ENCODE measurements around the gene FHOD3.
A peak's percentile ranks its signal among the peaks of the same experiment; 100 is the strongest.

The FHOD3 gene

GRCh38 chr18:36576339-36576738 is 278.8 kb downstream of the FHOD3 start:
- TF ChIP-seq CTCF (IDR thresholded peaks at IDR 0.05; ENCODE audit: borderline replicate concordance, insufficient read depth, low read depth, low read length), result no peak
- no peak overlapping the region for H3K4me3 ChIP-seq (ENCODE audit: low read depth, low read length)

GRCh38 chr18:36578871-36579710 is 281.6 kb downstream of the FHOD3 start:
- no peak for TF ChIP-seq CTCF (IDR thresholded peaks at IDR 0.05; ENCODE audit: borderline replicate concordance, insufficient read depth, low read depth, low read length)

GRCh38 chr18:36580266-36580665 is 282.8 kb downstream of the FHOD3 start:
- no peak for TF ChIP-seq CTCF (IDR thresholded peaks at IDR 0.05; ENCODE audit: borderline replicate concordance, insufficient read depth, low read depth, low read length)
- no peak overlapping the region for H3K4me3 ChIP-seq (ENCODE audit: low read depth, low read length)

More at GRCh38 chr18:36578871-36579710, 281.6 kb downstream of the FHOD3 start:
- no peak overlapping the region for H3K4me3 ChIP-seq (ENCODE audit: low read depth, low read length)

- no peak overlapping the region for H3K4me3 ChIP-seq (ENCODE audit: low read depth, low read length)
- TF ChIP-seq CTCF (IDR thresholded peaks at IDR 0.05; ENCODE audit: borderline replicate concordance, insufficient read depth, low read depth, low read length), result no peak
Measured at GRCh38 chr18:36580874-36581750, 283.6 kb downstream of the FHOD3 start.

- no peak overlapping the region for H3K4me3 ChIP-seq (ENCODE audit: low read depth, low read length)
- peak; percentile 7; the same call in 1 of the 2 replicates for TF ChIP-seq CTCF (IDR thresholded peaks at IDR 0.05; ENCODE audit: borderline replicate concordance, insufficient read depth, low read depth, low read length)
Measured at GRCh38 chr18:36582988-36583745, 285.7 kb downstream of the FHOD3 start.

GRCh38 chr18:36589857-36590543 is 292.5 kb downstream of the FHOD3 start:
- TF ChIP-seq CTCF (IDR thresholded peaks at IDR 0.05; ENCODE audit: borderline replicate concordance, insufficient read depth, low read depth, low read length), result no peak
- no peak overlapping the region for H3K4me3 ChIP-seq (ENCODE audit: low read depth, low read length)

All from GM12875 (cell line).